HG02678 (cell line): Measurements from ENCODE around the gene TEK.
"Not testable (repeated sequence)": the region's sequence is repeated elsewhere in the genome, so short reads cannot be mapped to it uniquely, and the experiment has no call there.

Experiments used
- ATAC-seq: cut with Tn5 transposase; IDR thresholded peaks from one replicate; pipeline ENCODE4 v1.9.1; 2021; ENCODE audit warnings: mild to moderate bottlenecking, moderate library complexity; ENCODE audit not compliant: unreplicated experiment

Gene TEK

GRCh38 chr9:27108981-27109541 is at the start of gene TEK:
Gene TEK, plus strand, starts transcription at chr9:27109225. Its CDS starts 366 bp downstream, at chr9:27109591.
- no peak for ATAC-seq

DNA sequence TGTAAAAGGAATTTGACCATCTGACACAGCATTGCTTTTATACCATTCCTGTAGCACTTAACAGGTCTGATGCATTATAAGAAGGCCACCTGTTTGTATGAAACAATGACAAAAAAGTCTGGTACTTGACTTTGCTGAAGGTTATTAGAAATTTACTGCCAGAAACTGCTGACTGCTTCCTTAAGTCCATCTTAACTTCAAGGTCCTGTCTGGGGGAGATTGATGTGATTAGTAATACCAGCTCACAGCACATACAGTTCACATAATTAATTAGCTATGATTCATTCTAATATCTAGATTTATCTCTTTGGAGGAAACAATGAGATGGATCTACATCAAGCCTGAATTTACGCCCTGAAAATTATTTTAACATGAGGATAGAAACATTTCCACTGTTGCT is 49.6 kb upstream of the TEK start:
- ATAC-seq, result no peak

- no peak for ATAC-seq
Observed at GRCh38 chr9:27059907-27060306, 49.1 kb upstream of the TEK start.

GRCh38 chr9:27065288-27065687 is 43.7 kb upstream of the TEK start:
- ATAC-seq, result no peak

DNA sequence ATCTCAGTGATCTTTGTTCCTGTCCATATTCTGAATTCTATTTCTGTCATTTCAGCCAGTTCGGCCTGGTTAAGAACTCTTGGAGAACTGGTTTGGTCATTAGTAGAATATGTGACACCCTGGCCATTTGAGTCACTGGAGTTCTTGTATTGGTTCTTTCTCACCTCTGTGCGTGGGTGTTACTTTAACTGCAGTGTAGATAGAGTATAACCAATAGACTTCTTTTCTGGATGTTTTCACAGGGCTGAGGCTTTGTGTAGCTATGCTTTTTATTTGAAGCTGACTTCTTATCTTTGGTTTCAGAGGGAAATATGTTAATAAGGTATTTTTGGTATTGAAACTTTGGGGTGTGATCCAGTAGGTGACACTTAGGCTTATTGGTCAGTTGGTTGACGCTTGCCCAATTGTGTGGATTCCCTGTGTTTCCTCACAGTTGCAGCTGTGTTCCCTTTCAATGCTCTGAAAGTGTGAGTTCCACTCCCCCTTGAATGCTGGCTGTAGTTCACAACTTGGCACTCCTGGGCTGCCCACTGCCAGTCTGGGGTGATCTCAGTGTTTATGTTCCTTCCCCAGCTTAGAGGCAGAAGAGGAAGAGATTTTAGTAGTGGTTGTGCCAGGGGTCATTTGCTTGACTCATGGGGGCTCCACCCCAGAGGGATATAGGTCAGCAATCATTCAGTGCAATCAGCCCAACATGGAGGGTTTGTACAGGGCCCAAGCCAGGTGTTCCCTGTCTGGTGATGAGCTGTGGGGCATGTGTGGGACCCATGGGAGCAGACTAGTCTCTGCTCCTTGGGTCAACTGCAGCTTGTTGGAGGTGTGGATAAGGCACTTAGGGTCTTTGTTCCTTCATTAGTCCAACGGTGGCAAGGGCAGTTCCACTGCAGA is 34.9 kb upstream of the TEK start:
- ATAC-seq, result no peak

- ATAC-seq, result no peak
Observed at GRCh38 chr9:27078685-27079084, 30.3 kb upstream of the TEK start.

GRCh38 chr9:27085456-27085855 is 23.6 kb upstream of the TEK start:
- no peak for ATAC-seq

GRCh38 chr9:27086818-27087680 is 22.0 kb upstream of the TEK start:
- ATAC-seq, result no peak

DNA sequence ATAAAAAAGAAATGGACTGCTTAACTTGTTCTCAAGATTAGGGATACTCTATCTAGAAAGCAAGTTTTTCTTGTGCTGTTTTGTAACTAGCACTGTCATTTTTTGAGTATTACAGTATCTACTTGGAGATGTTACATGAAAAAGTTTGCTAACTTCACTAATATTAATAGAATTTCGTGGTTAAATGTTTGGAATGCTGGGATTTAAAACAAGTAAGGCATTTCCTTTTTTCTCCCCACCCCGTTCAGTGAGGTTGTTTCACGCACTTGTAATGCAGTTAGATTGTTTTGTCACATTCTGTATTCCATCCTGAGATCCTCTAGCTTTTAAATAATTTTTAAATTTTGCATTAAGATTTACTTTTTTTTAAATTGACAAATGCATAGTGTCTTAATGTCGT is 20.0 kb upstream of the TEK start:
- no peak for ATAC-seq

GRCh38 chr9:27089706-27090105 is 19.3 kb upstream of the TEK start:
- no peak for ATAC-seq

GRCh38 chr9:27090231-27090630 is 18.8 kb upstream of the TEK start:
- no peak for ATAC-seq

GRCh38 chr9:27090711-27091110 is 18.3 kb upstream of the TEK start:
- ATAC-seq, result no peak

GRCh38 chr9:27092496-27092895 is 16.5 kb upstream of the TEK start:
- not testable (repeated sequence) for ATAC-seq

DNA sequence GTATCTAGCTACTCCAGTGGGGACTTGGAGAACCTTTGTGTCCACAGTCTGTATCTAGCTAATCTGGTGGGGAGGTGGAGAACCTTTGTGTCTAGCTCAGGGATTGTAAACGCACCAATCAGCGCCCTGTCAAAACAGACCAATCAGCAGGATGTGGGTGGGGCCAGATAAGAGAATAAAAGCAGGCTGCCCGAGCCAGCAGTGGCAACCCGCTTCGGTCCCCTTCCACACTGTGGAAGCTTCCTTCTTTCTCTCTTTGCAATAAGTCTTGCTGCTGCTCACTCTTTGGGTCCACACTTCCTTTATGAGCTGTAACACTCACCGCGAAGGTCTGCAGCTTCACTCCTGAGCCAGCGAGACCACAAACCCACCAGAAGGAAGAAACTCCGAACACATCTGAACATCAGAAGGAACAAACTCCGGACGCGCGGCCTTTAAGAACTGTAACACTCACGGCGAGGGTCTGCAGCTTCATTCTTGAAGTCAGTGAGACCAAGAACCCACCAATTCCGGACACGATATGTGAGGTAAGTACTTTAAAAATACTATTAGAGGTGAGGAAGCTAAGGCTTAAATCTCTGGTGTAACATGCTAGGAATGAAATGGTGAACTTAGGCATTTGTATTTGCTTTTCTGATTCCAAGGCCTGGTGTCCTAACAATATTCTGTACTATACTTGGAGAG is 15.5 kb upstream of the TEK start:
- not testable (repeated sequence) for ATAC-seq

- no peak for ATAC-seq
Observed at GRCh38 chr9:27094640-27095298, 14.3 kb upstream of the TEK start.

- ATAC-seq, result no peak
Observed at GRCh38 chr9:27107241-27107640, 1.8 kb upstream of the TEK start.

DNA sequence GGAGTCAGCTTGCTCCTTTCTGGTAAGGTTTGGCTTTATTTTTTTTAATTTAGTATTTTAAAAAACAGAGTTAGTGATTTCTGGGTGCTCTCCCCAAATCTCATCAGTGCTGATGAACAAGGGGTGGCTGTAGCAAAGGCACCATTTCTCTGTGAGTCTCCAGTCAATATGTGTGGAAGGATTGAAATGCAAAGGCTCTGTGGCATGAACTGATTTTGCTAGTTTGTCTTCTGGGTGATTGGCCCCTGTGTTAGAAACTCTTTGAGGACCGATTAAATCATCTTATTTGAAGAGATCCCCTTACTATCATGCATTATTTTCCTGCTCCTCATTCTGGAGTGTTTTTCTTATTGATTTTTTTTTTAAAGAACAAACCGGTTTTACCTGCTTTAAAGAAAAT is 596 bp downstream of the TEK start:
- no peak for ATAC-seq

DNA sequence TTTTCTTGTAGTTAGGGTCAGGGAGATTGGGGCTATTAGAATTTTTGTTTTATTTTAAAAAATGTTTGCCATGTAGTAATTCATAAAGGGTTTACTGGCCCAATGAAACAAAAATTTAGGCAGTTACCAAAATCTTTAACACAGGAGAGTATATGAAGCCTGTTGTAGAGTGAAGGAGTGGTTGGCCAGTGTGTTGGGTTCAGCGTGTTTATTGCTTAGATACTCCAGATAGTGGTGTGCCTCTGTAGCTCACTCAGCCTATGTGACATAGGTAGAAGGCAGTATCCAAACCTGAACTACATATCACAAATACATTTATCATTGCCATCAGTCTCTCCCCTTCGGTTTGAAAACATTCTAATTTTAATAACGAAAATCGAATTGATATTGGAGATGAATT is 1.2 kb downstream of the TEK start:
- no peak for ATAC-seq

GRCh38 chr9:27112235-27112634 is 3.2 kb downstream of the TEK start:
- ATAC-seq, result no peak

GRCh38 chr9:27117489-27118135 is 8.6 kb downstream of the TEK start:
- no peak for ATAC-seq
